ENCODE data around the gene SOX15.

Gene SOX15

GRCh38 chr17:7556627-7557026 is 33.3 kb downstream of the SOX15 start:
- no peak for DNase-seq

GRCh38 chr17:7555320-7555948 is 34.5 kb downstream of the SOX15 start:
- no peak for DNase-seq

- DNase-seq, result no peak
These were observed 36.5 kb downstream of the SOX15 start for GRCh38 chr17:7553356-7553755.

- no peak for DNase-seq
These were observed 37.3 kb downstream of the SOX15 start for GRCh38 chr17:7552621-7553051.

- DNase-seq, result no peak
These were observed 38.5 kb downstream of the SOX15 start for GRCh38 chr17:7551396-7551795.

GRCh38 chr17:7550344-7550743 is 39.5 kb downstream of the SOX15 start:
- DNase-seq, result no peak

DNA sequence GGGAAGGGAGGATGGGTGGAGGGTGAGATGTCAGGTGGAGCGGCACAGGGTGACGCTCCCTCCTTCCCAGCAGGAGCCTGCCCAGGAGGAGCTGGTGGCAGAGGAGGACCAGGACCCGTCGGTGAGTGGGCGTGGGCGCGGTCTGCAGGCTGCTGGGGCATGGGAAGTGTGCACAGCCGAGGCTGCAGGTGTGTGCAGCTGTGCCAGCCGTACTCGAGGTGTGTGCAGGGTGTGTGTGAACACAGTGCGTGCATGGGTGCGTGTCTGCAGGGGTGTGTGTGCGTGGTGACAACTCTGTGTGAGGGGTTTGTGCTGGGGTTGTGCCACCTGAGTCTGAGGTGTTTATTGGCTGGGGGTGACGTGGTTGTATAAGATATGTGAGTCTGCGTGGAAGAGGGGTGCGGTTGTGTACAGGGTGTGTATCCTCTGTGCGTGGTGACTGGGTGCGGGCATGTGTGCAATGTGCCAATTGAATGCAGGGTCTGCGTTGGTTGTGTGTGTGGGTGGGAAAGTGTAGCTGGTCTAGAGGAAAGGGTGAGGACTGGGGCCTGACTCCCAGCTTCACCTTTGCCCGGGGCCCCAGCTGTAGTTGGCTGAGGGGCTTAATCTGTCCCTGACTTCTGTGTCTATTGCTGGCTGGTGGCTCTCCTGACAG is 40.4 kb downstream of the SOX15 start:
- DNase-seq, result peak; percentile 81

DNA sequence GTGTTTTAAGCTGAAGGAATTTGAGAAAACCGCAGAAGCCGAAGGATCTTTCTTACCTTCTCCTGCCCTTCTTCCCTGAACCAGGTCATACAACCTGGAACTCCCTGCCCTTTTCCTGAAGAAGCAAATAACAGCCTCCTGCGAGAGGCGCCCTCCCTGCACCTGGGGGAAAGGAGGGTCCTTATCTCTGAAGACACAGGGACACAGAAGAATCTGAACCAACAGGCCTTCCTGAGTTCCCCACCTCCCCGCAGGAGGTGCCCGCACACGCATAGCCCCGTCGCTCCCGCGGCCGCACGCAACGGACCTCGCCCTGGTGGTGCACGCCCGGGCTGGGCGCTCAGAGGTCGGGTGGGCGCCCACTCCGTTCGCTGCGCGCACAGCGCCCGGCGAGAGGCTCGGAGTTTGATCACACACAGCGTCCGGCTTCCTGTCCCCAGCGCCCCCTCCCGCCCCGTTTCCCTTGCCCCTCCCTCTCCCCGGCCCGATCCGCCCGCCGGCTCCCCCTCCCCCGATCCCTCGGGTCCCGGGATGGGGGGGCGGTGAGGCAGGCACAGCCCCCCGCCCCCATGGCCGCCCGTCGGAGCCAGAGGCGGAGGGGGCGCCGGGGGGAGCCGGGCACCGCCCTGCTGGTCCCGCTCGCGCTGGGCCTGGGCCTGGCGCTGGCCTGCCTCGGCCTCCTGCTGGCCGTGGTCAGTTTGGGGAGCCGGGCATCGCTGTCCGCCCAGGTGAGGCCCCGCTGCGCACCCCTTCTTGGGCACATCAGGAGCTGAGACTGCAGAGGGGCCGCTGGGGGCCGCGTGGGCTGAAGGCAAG is 41.1 kb downstream of the SOX15 start, which contains the start of gene TNFSF12:
Gene TNFSF12, plus strand, starts transcription at position 474 of the 816 bp plus-strand sequence. Its CDS starts 96 bp downstream, at position 570.
- peak; percentile 83 for DNase-seq

GRCh38 chr17:7544911-7545310 is 45.0 kb downstream of the SOX15 start:
- DNase-seq, result no peak

GRCh38 chr17:7541074-7541621 is 48.7 kb downstream of the SOX15 start:
- no peak for DNase-seq

DNA sequence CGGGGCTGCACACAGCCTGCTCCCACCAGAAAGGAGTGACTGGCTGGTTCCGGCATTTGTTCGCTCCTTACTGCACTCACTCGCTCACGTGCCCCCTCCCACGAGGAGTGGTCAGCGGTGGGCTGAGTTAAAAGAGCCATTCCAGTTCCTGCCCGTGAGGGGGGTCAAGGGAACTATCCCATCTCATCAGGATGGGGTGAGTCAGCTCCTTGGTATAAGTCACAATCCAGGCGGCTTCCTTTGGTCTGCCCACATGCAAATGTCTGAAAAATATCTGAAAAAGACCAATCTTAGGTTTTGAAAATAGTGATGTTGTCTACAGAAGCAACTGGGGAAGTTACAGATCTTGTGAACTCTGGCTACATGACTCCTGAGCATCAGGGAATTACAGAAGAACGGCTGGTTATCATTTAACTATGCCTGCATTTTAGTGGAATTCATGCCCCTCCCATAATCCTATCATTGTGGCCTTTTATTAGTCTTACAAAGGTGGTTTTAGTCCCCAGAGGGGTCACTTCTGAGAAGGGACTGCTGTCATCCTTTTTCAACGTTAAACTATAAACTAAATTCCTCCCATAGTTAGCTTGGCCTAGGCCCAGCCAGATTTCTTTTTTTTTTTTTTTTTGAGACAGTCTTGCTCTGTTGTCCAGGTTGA is 50.9 kb downstream of the SOX15 start:
- no peak for DNase-seq
